Measurements from ENCODE around the gene IL1RN. TPM values are rescaled to one million over a fixed set of nuclear protein-coding genes. Genes with fewer than 3 reads are reported as not detected.
A peak's percentile ranks its signal among the peaks of the same experiment; 100 is the strongest.

IL1RN gene
- total RNA-seq, 4 donors from 2014 or later, result 0.51 to 0.91 TPM; not detected in 2

- no peak overlapping the region for H3K4me3 ChIP-seq
- no peaks in the 10 kb centered on the region for H3K27me3 ChIP-seq
- in situ Hi-C loops (cut with MboI; ENCODE audit: low sequenced_read_pairs in 4 of 4), result no loop called here
- TF ChIP-seq POLR2A (IDR thresholded peaks at IDR 0.05) (no peak), CTCF (IDR thresholded peaks at IDR 0.05 in 4 of 5, conservative IDR thresholded peaks at IDR 0.05 in 1 of 5) (no peak)
- no peaks in the 10 kb centered on the region for H3K9me3 ChIP-seq
- intact Hi-C loops (cut with DNase I; ENCODE audit: low total_unique reads), result no loop called here
- ATAC-seq, result no peak
- DNase-seq, result no peak
- H3K4me1 ChIP-seq, result no peaks in the 10 kb centered on the region
- no peak overlapping the region for H3K27ac ChIP-seq
- H3K36me3 ChIP-seq, result no peaks in the 10 kb centered on the region
These were observed 42.2 kb downstream of the IL1RN start for GRCh38 chr2:113169586-113169985.

GRCh38 chr2:113171334-113172075, 44.1 kb downstream of the IL1RN start:
- no peaks in the 10 kb centered on the region for H3K27me3 ChIP-seq
- H3K4me3 ChIP-seq, result no peak overlapping the region
- no peak overlapping the region for H3K27ac ChIP-seq
- no peak for TF ChIP-seq CTCF (IDR thresholded peaks at IDR 0.05 in 4 of 5, conservative IDR thresholded peaks at IDR 0.05 in 1 of 5)
- TF ChIP-seq POLR2A (IDR thresholded peaks at IDR 0.05), result no peak
- no peaks in the 10 kb centered on the region for H3K36me3 ChIP-seq
- in situ Hi-C loops (cut with MboI; ENCODE audit: low sequenced_read_pairs in 4 of 4), result no loop called here
- no peaks in the 10 kb centered on the region for H3K9me3 ChIP-seq
- ATAC-seq (no peak), DNase-seq (no peak)
- H3K4me1 ChIP-seq, result no peaks in the 10 kb centered on the region
- intact Hi-C loops (cut with DNase I; ENCODE audit: low total_unique reads), result no loop called here

- H3K4me1 ChIP-seq, result no peaks in the 10 kb centered on the region
- intact Hi-C loops (cut with DNase I; ENCODE audit: low total_unique reads) (no loop called here), in situ Hi-C loops (cut with MboI; ENCODE audit: low sequenced_read_pairs in 4 of 4) (no loop called here)
- no peak for DNase-seq
- H3K9me3 ChIP-seq, result no peaks in the 10 kb centered on the region
- no peak for ATAC-seq
- no peak overlapping the region for H3K27ac ChIP-seq
- TF ChIP-seq CTCF (IDR thresholded peaks at IDR 0.05 in 4 of 5, conservative IDR thresholded peaks at IDR 0.05 in 1 of 5) (no peak), POLR2A (IDR thresholded peaks at IDR 0.05) (no peak)
- H3K4me3 ChIP-seq, result no peak overlapping the region
- no peaks in the 10 kb centered on the region for H3K27me3 ChIP-seq
- H3K36me3 ChIP-seq, result no peaks in the 10 kb centered on the region
These were observed 45.5 kb downstream of the IL1RN start for GRCh38 chr2:113172721-113173541.

GRCh38 chr2:113173542-113174375, 46.4 kb downstream of the IL1RN start, which contains the start of gene PSD4:
Gene PSD4 (plus strand): TSS chr2:113173971. CDS start chr2:113182457, 8,486 bp downstream.
- Histone ChIP-seq H3K36me3 (no peaks in the 10 kb centered on the region), H3K27me3 (no peaks in the 10 kb centered on the region), H3K9me3 (no peaks in the 10 kb centered on the region), H3K27ac (no peak within 1 kb of the TSS), H3K4me3 (peak within 1 kb of the TSS in 1 of 4 donors; percentile 24), H3K4me1 (no peaks in the 10 kb centered on the region)
- in situ Hi-C loops (cut with MboI; ENCODE audit: low sequenced_read_pairs in 4 of 4), result no loop called here
- DNase-seq, result peak; percentile 23 to 37
- no peak for ATAC-seq
- intact Hi-C loops (cut with DNase I; ENCODE audit: low total_unique reads), result no loop called here
- TF ChIP-seq CTCF (IDR thresholded peaks at IDR 0.05 in 4 of 5, conservative IDR thresholded peaks at IDR 0.05 in 1 of 5) (no peak), POLR2A (IDR thresholded peaks at IDR 0.05) (no peak)
